Suprapubic skin (tissue), 4 donors: ENCODE measurements around the gene SAT1. TPM values are rescaled to one million over a fixed set of nuclear protein-coding genes. Genes with fewer than 3 reads are reported as not detected.

Experiments used
- DNase-seq, 2 donors: peaks; one replicate each; pipeline ENCODE4 v3.0.0-alpha.2; 2019; ENCODE audit warnings: low spot score in 2 of 2
- H3K27ac ChIP-seq: fragments of 200-600 bp; sonication (generic); one replicate; pipeline ENCODE4 v1.5.1; 2019
- H3K27me3 ChIP-seq: fragments of 200-600 bp; sonication (generic); one replicate; pipeline ENCODE4 v1.5.1; 2019
- H3K36me3 ChIP-seq: fragments of 200-600 bp; sonication (generic); one replicate; pipeline ENCODE4 v1.5.1; 2019
- H3K4me1 ChIP-seq: fragments of 200-600 bp; sonication (generic); one replicate; pipeline ENCODE4 v1.5.1; 2019
- H3K4me3 ChIP-seq: fragments of 200-600 bp; sonication (generic); one replicate; pipeline ENCODE4 v1.5.1; 2019; ENCODE audit warnings: mild to moderate bottlenecking
- H3K9me3 ChIP-seq: fragments of 200-600 bp; sonication (generic); one replicate; pipeline ENCODE4 v1.5.1; 2019
- EP300 ChIP-seq: sonication (generic); formaldehyde crosslinking; IDR thresholded peaks from one replicate; pipeline ENCODE4 v1.6.1; 2017; ENCODE audit warnings: antibody characterized with exemption
- POLR2A ChIP-seq, 2 donors: fragments of 450-650 bp; IDR thresholded peaks; one replicate each; pipeline ENCODE4 v1.6.1; 2017; ENCODE audit warnings: antibody characterized with exemption in 2 of 2, mild to moderate bottlenecking in 2 of 2, moderate library complexity in 2 of 2
- POLR2AphosphoS5 ChIP-seq, 3 donors: sonication (generic); formaldehyde crosslinking; IDR thresholded peaks; one replicate each; pipeline ENCODE4 v1.6.1; 2017; ENCODE audit warnings: antibody characterized with exemption in 3 of 3
- WGBS: methylation state at CpG from one replicate; pipeline ENCODE4 v1.1.5; 2018; 5-methylcytosine and 5-hydroxymethylcytosine counted together
- total RNA-seq, 4 donors: library from RNA; depleted of rRNA; stranded (reverse); fragments of >200 nt; gene quantifications; one replicate each; pipeline ENCODE4 v1.1.0, GENCODE V29; 2016
- TF ChIP-seq, protein P1 (sequence below), 2 donors: fragments of 200-600 bp in 1 of 2; fragments of 450-650 bp in 1 of 2; sonication (generic) in 1 of 2; IDR thresholded peaks; one replicate each; pipeline ENCODE4 v1.5.1; 2016 to 2019; ENCODE audit warnings: antibody characterized with exemption in 2 of 2, mild to moderate bottlenecking in 1 of 2, moderate library complexity in 1 of 2

SAT1 gene
- total RNA-seq, 4 donors from 2014 or later = 131 to 357 (median 202) TPM

DNA sequence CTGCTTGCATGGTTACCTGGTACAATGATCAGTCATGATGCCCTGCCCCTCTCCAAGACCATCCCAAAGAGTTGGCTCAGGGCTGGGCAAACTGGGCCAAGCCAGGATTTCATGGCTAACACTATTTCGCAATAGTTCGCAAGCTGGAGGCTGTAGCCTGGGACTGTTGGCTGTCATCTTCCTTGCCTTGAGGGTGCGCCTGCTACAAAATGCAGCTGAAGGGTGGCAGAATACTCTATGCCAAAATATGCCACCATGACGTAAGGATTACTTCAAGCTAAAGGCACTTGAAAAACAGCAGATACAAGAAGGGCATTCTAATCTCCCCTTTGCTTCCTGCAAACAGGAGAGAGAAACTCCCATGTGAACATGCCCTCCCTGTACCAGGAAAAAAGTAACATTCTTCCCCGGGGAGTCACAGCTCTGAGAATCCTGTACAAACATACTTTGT lies 21.0 kb downstream of the SAT1 start:
- Histone ChIP-seq H3K4me1 (peaks cover 3% of the 10 kb centered on the region), H3K9me3 (no peaks in the 10 kb centered on the region), H3K4me3 (no peak overlapping the region), H3K27ac (peak overlapping the region; percentile 48), H3K36me3 (no peaks in the 10 kb centered on the region), H3K27me3 (no peaks in the 10 kb centered on the region)
- WGBS = 73% methylated on average over 5 of the region's 5 CpGs
- DNase-seq = peak in 1 of 2 donors; percentile 66
- TF ChIP-seq, protein P1, sequence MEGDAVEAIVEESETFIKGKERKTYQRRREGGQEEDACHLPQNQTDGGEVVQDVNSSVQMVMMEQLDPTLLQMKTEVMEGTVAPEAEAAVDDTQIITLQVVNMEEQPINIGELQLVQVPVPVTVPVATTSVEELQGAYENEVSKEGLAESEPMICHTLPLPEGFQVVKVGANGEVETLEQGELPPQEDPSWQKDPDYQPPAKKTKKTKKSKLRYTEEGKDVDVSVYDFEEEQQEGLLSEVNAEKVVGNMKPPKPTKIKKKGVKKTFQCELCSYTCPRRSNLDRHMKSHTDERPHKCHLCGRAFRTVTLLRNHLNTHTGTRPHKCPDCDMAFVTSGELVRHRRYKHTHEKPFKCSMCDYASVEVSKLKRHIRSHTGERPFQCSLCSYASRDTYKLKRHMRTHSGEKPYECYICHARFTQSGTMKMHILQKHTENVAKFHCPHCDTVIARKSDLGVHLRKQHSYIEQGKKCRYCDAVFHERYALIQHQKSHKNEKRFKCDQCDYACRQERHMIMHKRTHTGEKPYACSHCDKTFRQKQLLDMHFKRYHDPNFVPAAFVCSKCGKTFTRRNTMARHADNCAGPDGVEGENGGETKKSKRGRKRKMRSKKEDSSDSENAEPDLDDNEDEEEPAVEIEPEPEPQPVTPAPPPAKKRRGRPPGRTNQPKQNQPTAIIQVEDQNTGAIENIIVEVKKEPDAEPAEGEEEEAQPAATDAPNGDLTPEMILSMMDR (IDR thresholded peaks at IDR 0.05) = no peak
- TF ChIP-seq POLR2AphosphoS5 (IDR thresholded peaks at IDR 0.05) (peak in 1 of 3 donors; percentile 32), POLR2A (IDR thresholded peaks at IDR 0.05) (no peak)

DNA sequence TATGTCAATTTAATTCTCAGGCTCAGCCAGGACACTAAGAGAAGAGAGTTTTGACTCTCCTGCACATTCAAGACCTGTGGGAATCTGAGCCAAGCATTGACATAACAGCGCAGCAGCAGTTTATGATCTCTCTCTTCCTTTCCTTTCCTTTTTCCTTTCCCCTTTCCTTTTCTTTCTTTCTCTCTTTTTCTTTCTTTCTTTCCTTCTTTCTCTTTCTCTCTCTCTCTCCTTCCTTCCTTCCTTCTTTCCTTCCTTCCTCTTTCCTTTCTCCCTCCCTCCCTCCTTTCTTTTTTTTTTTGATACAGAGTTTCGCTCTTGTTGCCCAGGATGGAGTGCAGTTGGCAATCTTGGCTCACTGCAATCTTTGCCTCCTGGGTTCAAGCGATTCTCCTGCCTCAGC lies 21.6 kb downstream of the SAT1 start:
- Histone ChIP-seq H3K9me3 (no peaks in the 10 kb centered on the region), H3K36me3 (no peaks in the 10 kb centered on the region), H3K4me3 (no peak overlapping the region), H3K27ac (peak overlapping the region; percentile 48), H3K4me1 (peaks cover 3% of the 10 kb centered on the region), H3K27me3 (no peaks in the 10 kb centered on the region)
- no peak for TF ChIP-seq EP300
- TF ChIP-seq POLR2AphosphoS5 (IDR thresholded peaks at IDR 0.05) = no peak
- TF ChIP-seq, protein P1 (IDR thresholded peaks at IDR 0.05) = no peak
- no peak for TF ChIP-seq POLR2A (IDR thresholded peaks at IDR 0.05)
- DNase-seq = no peak
- 77% methylated on average over 3 of the region's 3 CpGs for WGBS

DNA sequence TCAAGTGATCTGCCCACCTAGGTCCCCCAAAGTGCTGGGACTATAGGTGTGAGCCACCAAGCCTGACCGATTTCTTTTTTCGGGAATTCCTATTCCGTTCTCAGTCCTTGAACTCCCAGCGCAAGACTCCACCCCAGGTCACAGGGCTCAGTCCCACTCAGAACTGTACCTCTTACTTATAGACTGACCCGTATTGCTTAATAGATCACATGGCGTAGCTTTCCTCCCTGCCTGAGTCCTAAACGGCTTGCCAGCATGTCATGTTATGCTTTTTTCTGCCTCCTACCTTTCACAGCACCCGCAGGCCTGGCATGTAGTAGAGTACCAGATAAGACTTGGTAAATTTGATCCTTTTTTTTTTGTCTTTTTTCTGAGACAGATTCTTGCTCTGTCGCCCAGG lies 22.4 kb downstream of the SAT1 start:
- DNase-seq = no peak
- no peak for TF ChIP-seq POLR2AphosphoS5 (IDR thresholded peaks at IDR 0.05)
- no peak for TF ChIP-seq POLR2A (IDR thresholded peaks at IDR 0.05)
- TF ChIP-seq, protein P1 (IDR thresholded peaks at IDR 0.05) = no peak
- no peak for TF ChIP-seq EP300
- H3K4me3 ChIP-seq = no peak overlapping the region
- H3K27ac ChIP-seq = no peak overlapping the region
- WGBS = 90% methylated on average over 9 of the region's 9 CpGs
- no peaks in the 10 kb centered on the region for H3K36me3 ChIP-seq
- H3K4me1 ChIP-seq = peaks cover 3% of the 10 kb centered on the region
- H3K9me3 ChIP-seq = no peaks in the 10 kb centered on the region
- H3K27me3 ChIP-seq = no peaks in the 10 kb centered on the region

DNA sequence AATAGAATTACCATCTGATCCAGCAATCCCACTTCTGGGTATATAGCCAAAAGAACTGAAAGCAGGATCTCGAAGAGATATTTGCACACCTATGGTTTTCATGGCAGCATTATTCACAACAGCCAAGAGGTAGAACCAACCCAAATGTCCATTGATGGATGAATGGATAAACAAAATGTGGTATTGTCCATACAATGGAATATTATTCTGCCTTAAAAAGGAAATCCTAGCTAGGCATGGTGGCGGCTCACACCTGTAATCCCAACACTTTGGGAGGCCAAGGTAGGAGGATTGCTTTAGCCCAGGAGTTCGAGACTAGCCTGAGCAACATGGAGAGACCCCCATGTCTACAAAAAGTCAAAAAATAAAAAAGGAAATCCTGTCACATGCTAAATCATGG lies 27.3 kb downstream of the SAT1 start:
- TF ChIP-seq, protein P1 (IDR thresholded peaks at IDR 0.05) = no peak
- no peak for TF ChIP-seq POLR2A (IDR thresholded peaks at IDR 0.05)
- TF ChIP-seq POLR2AphosphoS5 (IDR thresholded peaks at IDR 0.05) = no peak
- TF ChIP-seq EP300 = no peak
- Histone ChIP-seq H3K27ac (no peak overlapping the region), H3K9me3 (no peaks in the 10 kb centered on the region), H3K4me3 (no peak overlapping the region), H3K4me1 (no peaks in the 10 kb centered on the region), H3K27me3 (no peaks in the 10 kb centered on the region), H3K36me3 (no peaks in the 10 kb centered on the region)
- 81% methylated on average over 3 of the region's 3 CpGs for WGBS
- no peak for DNase-seq

DNA sequence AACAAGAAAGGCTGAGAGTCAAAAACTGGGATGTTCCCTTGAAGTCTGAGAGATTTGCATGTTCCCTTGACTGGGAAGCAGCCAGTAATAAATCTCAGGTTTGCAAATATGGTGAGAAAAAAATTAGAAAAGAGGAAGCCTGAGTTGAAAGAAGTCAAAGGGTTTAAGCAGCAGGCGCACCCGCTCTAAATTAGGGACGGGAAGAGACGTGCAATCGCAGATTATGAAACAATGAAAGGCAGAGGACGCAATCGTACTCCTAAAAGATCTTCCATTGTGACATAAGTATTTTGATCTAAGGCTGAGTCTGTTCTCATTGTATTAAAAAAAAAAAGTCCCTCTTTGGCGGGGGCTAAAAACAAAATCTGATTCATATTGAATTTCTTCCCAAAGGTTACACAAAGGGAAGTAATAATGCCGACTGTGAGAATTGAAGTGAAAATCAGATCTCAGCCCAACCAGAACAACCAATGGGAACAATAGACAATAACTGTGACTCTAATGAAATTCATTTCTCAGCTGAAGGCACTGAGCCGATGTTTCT lies 28.2 kb downstream of the SAT1 start:
- H3K4me1 ChIP-seq = no peaks in the 10 kb centered on the region
- no peaks in the 10 kb centered on the region for H3K27me3 ChIP-seq
- TF ChIP-seq POLR2A (IDR thresholded peaks at IDR 0.05) = no peak
- peak in 1 of 3 donors; percentile 74 for TF ChIP-seq POLR2AphosphoS5 (IDR thresholded peaks at IDR 0.05)
- no peaks in the 10 kb centered on the region for H3K9me3 ChIP-seq
- no peaks in the 10 kb centered on the region for H3K36me3 ChIP-seq
- 31% methylated on average over 10 of the region's 10 CpGs for WGBS
- no peak for DNase-seq
- no peak overlapping the region for H3K4me3 ChIP-seq
- peak overlapping the region; percentile 45 for H3K27ac ChIP-seq

DNA sequence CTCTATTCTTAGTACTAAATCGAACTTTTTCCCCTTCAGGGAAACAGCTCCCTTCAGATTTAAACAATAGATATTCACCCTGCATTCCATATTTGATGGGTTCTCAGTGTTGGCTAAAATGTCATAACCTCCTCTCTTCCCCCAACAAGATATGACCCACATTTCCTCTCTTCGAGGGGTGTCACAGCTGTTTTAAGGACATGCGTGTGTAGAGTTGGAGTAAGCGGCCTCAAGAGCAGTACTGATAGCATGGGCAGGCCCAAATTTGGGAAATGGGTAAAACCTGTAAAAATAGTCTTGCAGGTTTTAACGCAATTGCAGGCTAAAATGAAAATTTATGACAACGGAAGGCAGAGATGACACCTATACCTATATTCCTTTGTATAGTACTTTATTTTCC lies 28.7 kb downstream of the SAT1 start:
- DNase-seq = no peak
- 69% methylated on average over 6 of the region's 6 CpGs for WGBS
- peak overlapping the region; percentile 45 for H3K27ac ChIP-seq

More for the DNA sequence above, 28.7 kb downstream of the SAT1 start:
- TF ChIP-seq EP300 = no peak
- TF ChIP-seq POLR2A (IDR thresholded peaks at IDR 0.05) = no peak
- TF ChIP-seq, protein P1 (IDR thresholded peaks at IDR 0.05) = no peak
- TF ChIP-seq POLR2AphosphoS5 (IDR thresholded peaks at IDR 0.05) = no peak
- H3K4me1 ChIP-seq = no peaks in the 10 kb centered on the region
- no peaks in the 10 kb centered on the region for H3K9me3 ChIP-seq
- no peak overlapping the region for H3K4me3 ChIP-seq
- H3K27me3 ChIP-seq = no peaks in the 10 kb centered on the region
- no peaks in the 10 kb centered on the region for H3K36me3 ChIP-seq
